Memory B cell (primary cell): Measurements from ENCODE around the gene AKNA.

Experiments used
- ATAC-seq: fragments of 150-1000 bp; cut with Tn5 transposase; 2 replicates; pipeline ENCODE4 v1.10.0; 2021; ENCODE audit warnings: low read depth, mild to moderate bottlenecking, moderate library complexity
- DNase-seq, 2 donors: peaks; one replicate each; pipeline ENCODE4 v3.0.0; 2022; ENCODE audit warnings: low spot score in 2 of 2
- H3K27ac Mint-ChIP-seq: one replicate; pipeline ENCODE4 v1.8.0; 2022; ENCODE audit warnings: mild to moderate bottlenecking, moderate library complexity, mixed read lengths
- H3K27me3 Mint-ChIP-seq: one replicate; pipeline ENCODE4 v1.8.0; 2022; ENCODE audit warnings: mixed read lengths
- H3K36me3 Mint-ChIP-seq: one replicate; pipeline ENCODE4 v1.8.0; 2022; ENCODE audit warnings: mild to moderate bottlenecking, mixed read lengths
- H3K4me1 Mint-ChIP-seq: one replicate; pipeline ENCODE4 v1.8.0; 2022; ENCODE audit warnings: mixed read lengths
- H3K4me3 Mint-ChIP-seq: one replicate; pipeline ENCODE4 v1.8.0; 2022; ENCODE audit warnings: mild to moderate bottlenecking, moderate library complexity, mixed read lengths
- H3K9me3 Mint-ChIP-seq: one replicate; pipeline ENCODE4 v1.8.0; 2022; ENCODE audit warnings: mixed read lengths

The AKNA gene

GRCh38 chr9:114371973-114372917, 15.5 kb downstream of the AKNA start:
- Mint-ChIP-seq H3K36me3 (peaks cover 35% of the 10 kb centered on the region), H3K9me3 (peaks cover 1% of the 10 kb centered on the region), H3K27ac (peak overlapping the region; percentile 80), H3K4me3 (peak overlapping the region; percentile 69), H3K27me3 (no peaks in the 10 kb centered on the region), H3K4me1 (peaks cover 62% of the 10 kb centered on the region)
- peak; percentile 7 for ATAC-seq
- DNase-seq = no peak

GRCh38 chr9:114371343-114371944, 16.3 kb downstream of the AKNA start:
- H3K27me3 Mint-ChIP-seq = no peaks in the 10 kb centered on the region
- peak overlapping the region; percentile 80 for H3K27ac Mint-ChIP-seq
- ATAC-seq (no peak), DNase-seq (no peak)
- H3K4me3 Mint-ChIP-seq = peak overlapping the region; percentile 69
- H3K9me3 Mint-ChIP-seq = peaks cover 1% of the 10 kb centered on the region
- peaks cover 70% of the 10 kb centered on the region for H3K4me1 Mint-ChIP-seq
- peaks cover 29% of the 10 kb centered on the region for H3K36me3 Mint-ChIP-seq

DNA sequence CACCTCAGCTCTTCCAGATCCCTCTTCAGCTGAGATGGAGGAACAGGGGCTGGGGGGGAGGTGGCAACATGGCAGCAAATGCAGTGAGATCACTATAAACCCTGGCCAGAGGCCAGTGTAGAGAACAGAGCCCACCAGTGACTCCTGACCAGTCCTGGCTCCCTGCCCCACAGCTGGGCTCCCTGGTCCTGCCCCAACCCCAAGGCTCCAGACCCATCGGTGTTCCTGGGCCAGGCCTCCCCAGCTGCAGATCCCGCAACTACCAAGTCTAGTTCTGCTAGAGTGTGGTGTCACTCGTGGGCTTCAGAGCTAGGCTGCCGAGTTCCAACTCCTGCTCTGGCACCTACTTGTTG, 16.8 kb downstream of the AKNA start:
- H3K27me3 Mint-ChIP-seq = no peaks in the 10 kb centered on the region
- no peak for ATAC-seq
- no peak for DNase-seq
- peaks cover 32% of the 10 kb centered on the region for H3K36me3 Mint-ChIP-seq
- peaks cover 1% of the 10 kb centered on the region for H3K9me3 Mint-ChIP-seq
- peak overlapping the region; percentile 69 for H3K4me3 Mint-ChIP-seq
- H3K4me1 Mint-ChIP-seq = peaks cover 74% of the 10 kb centered on the region
- H3K27ac Mint-ChIP-seq = peak overlapping the region; percentile 80

GRCh38 chr9:114370251-114370967, 17.4 kb downstream of the AKNA start:
- no peak for DNase-seq
- no peak for ATAC-seq
- peak overlapping the region; percentile 80 for H3K27ac Mint-ChIP-seq
- peaks cover 74% of the 10 kb centered on the region for H3K4me1 Mint-ChIP-seq
- no peaks in the 10 kb centered on the region for H3K27me3 Mint-ChIP-seq
- H3K4me3 Mint-ChIP-seq = peak overlapping the region; percentile 28
- H3K36me3 Mint-ChIP-seq = peaks cover 31% of the 10 kb centered on the region
- H3K9me3 Mint-ChIP-seq = peaks cover 1% of the 10 kb centered on the region

DNA sequence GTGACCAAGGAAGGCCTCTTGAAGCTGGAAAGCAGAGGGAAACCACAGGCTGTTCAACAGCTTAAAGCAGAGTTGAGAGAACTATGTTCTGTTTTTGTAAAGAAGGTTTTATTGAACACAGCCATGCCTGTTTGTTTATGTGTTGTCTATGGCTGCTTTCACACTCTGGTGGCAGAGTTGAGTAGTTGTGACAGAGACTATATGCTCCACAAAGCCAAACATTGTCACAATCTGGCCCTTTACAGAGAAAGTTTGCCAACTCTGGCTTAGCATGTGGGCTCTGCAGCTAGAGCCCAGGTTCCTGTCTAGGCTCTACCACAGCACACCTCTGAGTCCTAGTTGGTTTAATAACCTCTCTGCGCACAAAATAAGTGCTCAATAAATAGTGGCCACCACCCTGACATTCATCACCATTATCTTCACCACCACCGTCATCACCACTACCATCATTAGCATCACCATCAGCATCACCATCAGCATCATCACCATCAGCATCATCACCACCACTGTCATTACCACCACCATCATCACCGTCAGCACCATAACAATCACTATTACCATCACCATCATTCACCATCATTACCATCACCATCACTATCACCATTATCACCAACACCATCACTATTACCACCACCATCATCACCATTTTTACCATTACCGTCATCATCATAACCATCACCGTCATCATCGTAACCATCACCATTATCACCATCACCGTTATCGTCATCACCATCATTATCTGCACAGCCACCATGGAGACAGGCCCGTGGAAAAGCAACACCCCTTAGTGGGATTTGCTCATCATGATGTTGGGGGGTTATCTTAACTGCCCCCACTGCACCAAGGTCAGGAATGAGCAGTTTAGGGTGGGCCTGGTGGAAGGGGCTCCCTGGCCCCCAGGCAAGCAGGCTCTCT, 18.3 kb downstream of the AKNA start:
- H3K27me3 Mint-ChIP-seq = no peaks in the 10 kb centered on the region
- H3K4me3 Mint-ChIP-seq = peak overlapping the region; percentile 9
- H3K9me3 Mint-ChIP-seq = peaks cover 1% of the 10 kb centered on the region
- peak overlapping the region; percentile 79 for H3K27ac Mint-ChIP-seq
- peaks cover 30% of the 10 kb centered on the region for H3K36me3 Mint-ChIP-seq
- DNase-seq = no peak
- ATAC-seq = no peak
- H3K4me1 Mint-ChIP-seq = peaks cover 70% of the 10 kb centered on the region

DNA sequence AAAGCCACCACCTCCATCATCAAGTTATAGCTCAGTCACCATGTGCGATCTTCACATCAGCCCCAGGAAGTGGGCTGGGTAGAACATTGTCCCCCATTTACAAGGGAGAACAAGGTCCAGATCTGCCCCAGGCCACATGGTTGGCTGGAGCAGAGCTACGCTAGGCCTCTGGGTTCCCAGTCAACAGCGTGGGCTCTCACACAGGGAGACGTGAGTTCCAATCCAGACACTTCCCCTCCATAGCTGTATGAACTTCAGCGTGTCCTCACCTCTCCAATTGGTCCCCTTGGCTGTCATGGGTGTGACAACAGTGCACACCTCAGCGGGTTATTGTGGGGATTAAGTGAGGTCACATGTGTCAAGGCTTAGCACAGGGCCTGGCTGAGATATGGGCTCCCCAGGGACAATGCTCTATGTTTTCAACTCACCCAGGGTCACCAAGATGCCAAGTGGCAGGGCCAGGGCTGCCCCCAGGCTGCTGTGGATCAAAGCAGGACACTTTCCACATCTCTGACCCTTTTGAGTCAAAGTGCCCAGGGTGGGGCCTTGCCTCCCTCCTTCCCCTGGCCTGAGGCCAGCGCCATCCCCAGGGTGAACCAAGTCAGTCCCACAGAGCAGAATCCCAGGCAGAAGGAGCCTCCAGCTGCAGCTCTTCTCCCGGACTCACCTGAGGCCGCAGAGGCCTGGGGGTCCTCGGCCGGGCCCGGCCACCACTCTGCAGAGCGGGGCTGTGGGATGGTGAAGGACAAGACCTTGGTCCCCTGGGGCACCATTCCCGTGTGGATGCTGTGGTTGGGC, 19.8 kb downstream of the AKNA start:
- H3K36me3 Mint-ChIP-seq = peaks cover 40% of the 10 kb centered on the region
- peaks cover 1% of the 10 kb centered on the region for H3K9me3 Mint-ChIP-seq
- peaks cover 72% of the 10 kb centered on the region for H3K4me1 Mint-ChIP-seq
- peak overlapping the region; percentile 77 for H3K4me3 Mint-ChIP-seq
- H3K27me3 Mint-ChIP-seq = no peaks in the 10 kb centered on the region
- ATAC-seq (peak; percentile 10), DNase-seq (no peak)
- peak overlapping the region; percentile 91 for H3K27ac Mint-ChIP-seq

DNA sequence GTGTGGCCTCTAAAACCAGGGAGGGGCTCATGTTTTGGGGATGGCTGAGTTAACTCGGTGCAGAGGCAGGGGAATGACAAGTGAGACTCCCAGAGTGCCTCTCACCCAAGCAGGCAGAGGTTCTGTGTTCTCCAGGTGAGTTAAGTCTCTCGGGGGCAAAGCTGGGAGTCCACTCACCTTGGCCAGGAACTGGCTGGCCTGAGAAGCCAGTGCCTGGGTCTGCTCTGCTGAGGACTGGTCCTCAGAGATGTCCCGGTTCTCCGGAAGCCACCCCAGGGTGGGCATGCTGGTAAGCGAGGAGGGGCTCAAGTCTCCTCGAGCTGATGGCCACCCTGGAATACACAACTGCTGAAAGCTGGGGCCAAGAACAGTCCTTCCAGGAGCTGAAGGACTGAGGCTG, 20.4 kb downstream of the AKNA start:
- DNase-seq = no peak
- peak overlapping the region; percentile 77 for H3K4me3 Mint-ChIP-seq
- peaks cover 40% of the 10 kb centered on the region for H3K36me3 Mint-ChIP-seq
- peaks cover 67% of the 10 kb centered on the region for H3K4me1 Mint-ChIP-seq
- no peak for ATAC-seq
- H3K9me3 Mint-ChIP-seq = peaks cover 1% of the 10 kb centered on the region
- H3K27ac Mint-ChIP-seq = peak overlapping the region; percentile 91
- H3K27me3 Mint-ChIP-seq = no peaks in the 10 kb centered on the region

GRCh38 chr9:114366334-114367128, 21.3 kb downstream of the AKNA start:
- Mint-ChIP-seq H3K36me3 (peaks cover 42% of the 10 kb centered on the region), H3K27ac (peak overlapping the region; percentile 91), H3K27me3 (no peaks in the 10 kb centered on the region), H3K9me3 (peaks cover 1% of the 10 kb centered on the region), H3K4me3 (peak overlapping the region; percentile 77), H3K4me1 (peaks cover 58% of the 10 kb centered on the region)
- ATAC-seq (peak; percentile 76), DNase-seq (no peak)

GRCh38 chr9:114365194-114365593, 22.6 kb downstream of the AKNA start:
- Mint-ChIP-seq H3K27ac (peak overlapping the region; percentile 90), H3K4me3 (no peak overlapping the region), H3K27me3 (no peaks in the 10 kb centered on the region), H3K36me3 (peaks cover 55% of the 10 kb centered on the region), H3K4me1 (peaks cover 56% of the 10 kb centered on the region), H3K9me3 (peaks cover 1% of the 10 kb centered on the region)
- DNase-seq (no peak), ATAC-seq (no peak)

GRCh38 chr9:114364134-114365041, 23.4 kb downstream of the AKNA start:
- Mint-ChIP-seq H3K4me3 (peak overlapping the region; percentile 52), H3K27me3 (no peaks in the 10 kb centered on the region), H3K4me1 (peaks cover 52% of the 10 kb centered on the region), H3K27ac (peak overlapping the region; percentile 90), H3K9me3 (no peaks in the 10 kb centered on the region), H3K36me3 (peaks cover 54% of the 10 kb centered on the region)
- ATAC-seq (peak; percentile 55), DNase-seq (no peak)

GRCh38 chr9:114363424-114363823, 24.4 kb downstream of the AKNA start:
- Mint-ChIP-seq H3K4me1 (peaks cover 49% of the 10 kb centered on the region), H3K9me3 (no peaks in the 10 kb centered on the region), H3K36me3 (peaks cover 53% of the 10 kb centered on the region), H3K27ac (peak overlapping the region; percentile 90), H3K4me3 (peak overlapping the region; percentile 37), H3K27me3 (no peaks in the 10 kb centered on the region)
- ATAC-seq = no peak
- no peak for DNase-seq
